Activated naive CD8-positive, alpha-beta T cell treated with anti-CD3 and anti-CD28 coated beads for 36 hours (primary cell): Measurements from ENCODE around the gene IRGC. TPM values are rescaled to one million over a fixed set of nuclear protein-coding genes. Genes with fewer than 3 reads are reported as not detected.
"Not testable (repeated sequence)": the region's sequence is repeated elsewhere in the genome, so short reads cannot be mapped to it uniquely, and the experiment has no call there.

Source experiments
- DNase-seq: peaks from one replicate; pipeline ENCODE4 v3.0.0; 2021
- H3K27ac Mint-ChIP-seq: one replicate; pipeline ENCODE4 v1.8.0; 2022; ENCODE audit warnings: mild to moderate bottlenecking, moderate library complexity, mixed read lengths
- H3K27me3 Mint-ChIP-seq: one replicate; pipeline ENCODE4 v1.8.0; 2022; ENCODE audit warnings: mild to moderate bottlenecking, mixed read lengths
- H3K36me3 Mint-ChIP-seq: one replicate; pipeline ENCODE4 v1.8.0; 2021; ENCODE audit warnings: mild to moderate bottlenecking, mixed read lengths
- H3K4me1 Mint-ChIP-seq: one replicate; pipeline ENCODE4 v1.8.0; 2021; ENCODE audit warnings: mixed read lengths
- H3K4me3 Mint-ChIP-seq: one replicate; pipeline ENCODE4 v1.8.0; 2022; ENCODE audit warnings: mild to moderate bottlenecking, moderate library complexity, mixed read lengths
- H3K9me3 Mint-ChIP-seq: one replicate; pipeline ENCODE4 v1.8.0; 2022; ENCODE audit warnings: mixed read lengths
- total RNA-seq, 2 experiments: library from RNA; stranded (reverse); gene quantifications; one replicate each; pipeline ENCODE4 v1.2.3, GENCODE V29; 2021

The IRGC gene, protein sequence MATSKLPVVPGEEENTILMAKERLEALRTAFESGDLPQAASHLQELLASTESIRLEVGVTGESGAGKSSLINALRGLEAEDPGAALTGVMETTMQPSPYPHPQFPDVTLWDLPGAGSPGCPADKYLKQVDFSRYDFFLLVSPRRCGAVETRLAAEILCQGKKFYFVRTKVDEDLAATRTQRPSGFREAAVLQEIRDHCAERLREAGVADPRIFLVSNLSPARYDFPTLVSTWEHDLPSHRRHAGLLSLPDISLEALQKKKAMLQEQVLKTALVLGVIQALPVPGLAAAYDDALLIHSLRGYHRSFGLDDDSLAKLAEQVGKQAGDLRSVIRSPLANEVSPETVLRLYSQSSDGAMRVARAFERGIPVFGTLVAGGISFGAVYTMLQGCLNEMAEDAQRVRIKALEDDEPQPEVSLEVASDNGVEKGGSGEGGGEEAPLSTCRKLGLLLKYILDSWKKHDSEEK
- not detected for total RNA-seq

DNA sequence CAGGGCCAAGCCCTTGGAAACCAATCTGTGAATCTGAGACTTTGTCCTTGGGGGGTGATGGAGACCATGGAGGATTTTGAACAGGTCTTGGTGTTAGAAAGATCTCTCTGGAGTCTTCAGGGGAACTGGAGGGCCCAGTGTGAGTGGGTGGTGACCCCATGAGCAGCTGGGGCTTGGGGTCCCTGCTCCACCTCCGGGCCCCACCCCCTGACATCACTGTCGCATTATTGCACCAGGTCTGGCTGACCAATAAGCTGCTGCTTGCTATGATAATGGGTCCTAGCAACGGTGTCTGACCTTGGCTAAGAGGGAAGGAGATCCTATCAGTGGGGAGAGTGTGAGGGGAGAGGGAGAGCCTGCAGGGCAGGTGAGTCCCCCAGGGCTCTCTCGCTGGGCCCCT, at the start of gene IRGC:
Gene IRGC (plus strand): TSS at position 301 of the 400 bp plus-strand sequence. CDS start 2,483 bp downstream, outside the sequence.
- no peaks in the 10 kb centered on the region for H3K9me3 Mint-ChIP-seq
- H3K36me3 Mint-ChIP-seq = no peaks in the 10 kb centered on the region
- DNase-seq = no peak

DNA sequence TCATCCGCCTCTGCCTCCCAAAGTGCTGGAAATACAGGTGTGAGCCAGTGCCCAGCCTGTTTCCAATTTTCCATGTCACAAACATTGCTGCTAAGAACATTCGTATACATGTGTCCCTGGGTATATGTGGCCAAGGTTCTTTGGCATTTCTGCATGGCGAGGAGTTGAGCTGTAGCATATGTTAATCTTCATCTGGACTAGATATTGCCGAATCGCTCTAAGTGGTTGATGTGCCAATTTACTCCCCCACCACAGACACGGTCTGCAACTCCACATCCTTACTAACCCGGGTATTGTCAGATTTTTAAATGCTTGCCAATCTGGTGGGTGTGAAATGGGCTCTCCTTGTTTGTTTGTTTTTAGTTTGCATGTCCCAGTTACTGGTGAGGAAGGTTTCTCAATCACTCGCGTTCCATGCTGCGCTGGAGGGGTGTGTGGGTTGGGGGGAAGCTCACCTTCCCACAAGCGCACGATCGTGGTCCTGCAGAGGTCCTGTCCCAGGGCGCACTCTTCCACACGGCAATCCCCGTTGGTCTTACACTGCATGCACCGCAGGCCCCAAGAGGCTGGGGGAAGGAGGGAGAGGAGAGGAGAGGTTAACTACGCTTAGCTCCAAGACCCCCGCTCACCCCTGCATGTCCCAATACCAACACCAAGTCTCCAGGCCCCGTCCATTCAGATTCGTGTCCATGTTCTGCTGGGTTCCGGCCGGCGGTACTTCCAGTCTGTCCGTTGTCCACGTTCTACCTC, 48.6 kb upstream of the IRGC start:
- H3K4me1 Mint-ChIP-seq = peaks cover 31% of the 10 kb centered on the region
- peaks cover 3% of the 10 kb centered on the region for H3K9me3 Mint-ChIP-seq
- DNase-seq = no peak
- peak overlapping the region; percentile 78 for H3K4me3 Mint-ChIP-seq
- no peak overlapping the region for H3K27ac Mint-ChIP-seq
- peaks cover 4% of the 10 kb centered on the region for H3K27me3 Mint-ChIP-seq
- H3K36me3 Mint-ChIP-seq = peaks cover 22% of the 10 kb centered on the region

More for the DNA sequence above, at the start of gene IRGC:
- Mint-ChIP-seq H3K4me3 (no peak within 1 kb of the TSS), H3K4me1 (no peaks in the 10 kb centered on the region), H3K27ac (no peak within 1 kb of the TSS), H3K27me3 (peaks cover 11% of the 10 kb centered on the region)

DNA sequence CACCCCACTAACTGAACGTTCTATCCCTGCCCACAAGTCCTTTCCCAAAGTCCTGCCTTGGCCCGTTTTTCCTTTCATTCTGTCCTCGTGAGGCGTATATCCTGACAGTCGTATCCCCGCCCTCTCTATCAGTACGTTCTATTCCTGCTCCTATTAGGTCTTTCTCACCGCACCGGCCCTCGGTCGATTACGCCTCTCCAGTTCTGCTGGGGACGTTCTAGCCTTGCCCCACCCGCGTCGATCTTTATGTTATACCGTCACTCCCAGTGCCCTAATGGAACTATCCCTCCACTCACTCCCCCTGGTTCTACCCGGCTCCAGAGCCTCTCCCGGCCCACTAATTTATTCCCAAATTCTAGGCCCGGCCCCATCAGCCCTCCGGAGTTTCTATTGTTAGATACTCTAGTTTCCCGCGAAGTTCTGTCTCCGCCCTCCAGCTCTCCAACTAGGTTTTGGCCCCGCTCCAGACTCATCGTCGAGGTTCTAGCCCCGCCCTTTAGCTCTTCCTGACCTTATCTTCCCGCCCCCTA, 47.9 kb upstream of the IRGC start:
- no peak for DNase-seq
- Mint-ChIP-seq H3K9me3 (peaks cover 3% of the 10 kb centered on the region), H3K27me3 (peaks cover 4% of the 10 kb centered on the region), H3K27ac (peak overlapping the region; percentile 77), H3K36me3 (peaks cover 22% of the 10 kb centered on the region), H3K4me1 (peaks cover 31% of the 10 kb centered on the region), H3K4me3 (peak overlapping the region; percentile 78)

DNA sequence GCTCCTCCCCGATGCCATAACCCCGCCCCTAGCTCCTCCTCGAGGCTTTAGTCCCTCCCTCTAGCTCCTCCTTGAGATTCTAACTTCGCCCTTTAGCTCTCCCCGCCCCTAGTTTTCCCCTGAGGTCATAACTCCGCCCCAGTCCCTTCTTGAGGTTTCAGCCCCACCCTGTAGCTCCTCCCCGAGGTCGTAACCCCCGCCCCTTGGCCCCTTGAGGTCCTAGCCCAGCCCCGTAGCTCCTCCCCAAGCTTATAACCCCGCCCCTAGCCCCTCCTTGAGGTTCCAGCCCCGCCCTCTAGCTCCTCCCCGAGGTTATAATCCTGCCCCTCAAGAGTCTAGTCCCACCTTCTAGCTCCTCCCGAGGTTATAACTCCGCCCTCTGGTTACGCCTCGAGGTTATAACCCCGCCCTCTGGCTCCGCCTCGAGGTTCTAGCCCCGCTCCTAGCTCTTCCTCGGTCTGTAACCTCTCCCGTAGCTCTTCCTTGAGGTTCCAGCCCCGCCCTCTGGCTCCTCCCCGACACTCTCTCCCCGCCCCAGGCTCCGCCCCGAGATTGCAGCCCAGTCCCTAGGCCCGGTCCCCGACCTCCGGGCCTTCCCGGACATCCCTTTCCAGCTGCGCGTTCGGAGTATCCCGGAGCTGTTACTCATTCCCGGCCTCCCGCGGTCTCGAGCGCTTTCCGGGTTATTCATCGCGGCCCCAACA, 47.3 kb upstream of the IRGC start:
- Mint-ChIP-seq H3K4me3 (peak overlapping the region; percentile 78), H3K9me3 (peaks cover 3% of the 10 kb centered on the region), H3K27me3 (peaks cover 4% of the 10 kb centered on the region), H3K36me3 (peaks cover 21% of the 10 kb centered on the region), H3K27ac (peak overlapping the region; percentile 77), H3K4me1 (peaks cover 29% of the 10 kb centered on the region)
- DNase-seq = peak; percentile 91

DNA sequence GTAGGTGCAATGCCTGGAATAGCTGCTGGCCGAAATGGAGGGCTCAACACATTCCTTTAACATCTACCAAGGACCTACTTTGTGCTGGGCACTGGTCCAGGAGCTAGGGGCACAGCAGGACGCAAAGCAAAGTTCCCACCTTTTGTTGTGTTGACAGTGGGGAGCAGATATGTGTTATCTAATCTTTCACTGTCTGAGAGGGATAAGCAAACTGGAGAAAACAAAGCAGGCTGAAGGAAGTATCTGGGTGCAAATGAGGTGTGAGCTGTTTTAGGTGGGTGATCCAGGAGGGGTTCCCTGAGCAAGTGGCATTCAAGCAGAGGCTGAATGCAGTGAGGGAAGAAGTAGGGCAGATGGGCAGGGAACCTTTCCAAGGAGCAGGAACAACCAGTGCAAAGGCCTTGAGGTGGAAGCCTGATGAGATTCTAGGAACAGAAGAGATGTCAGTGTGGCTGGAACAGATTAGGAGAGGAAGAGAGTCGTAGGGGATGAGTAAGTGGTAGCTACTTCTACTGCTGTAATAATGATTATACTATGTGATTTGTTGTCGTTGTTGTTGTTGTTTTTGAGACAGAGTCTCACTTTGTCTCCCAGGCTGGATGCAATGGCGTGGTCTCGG, 43.7 kb upstream of the IRGC start:
- H3K27ac Mint-ChIP-seq = no peak overlapping the region
- peaks cover 9% of the 10 kb centered on the region for H3K36me3 Mint-ChIP-seq
- H3K4me1 Mint-ChIP-seq = peaks cover 26% of the 10 kb centered on the region
- H3K27me3 Mint-ChIP-seq = peaks cover 4% of the 10 kb centered on the region
- H3K9me3 Mint-ChIP-seq = peaks cover 3% of the 10 kb centered on the region
- DNase-seq = no peak
- H3K4me3 Mint-ChIP-seq = no peak overlapping the region

DNA sequence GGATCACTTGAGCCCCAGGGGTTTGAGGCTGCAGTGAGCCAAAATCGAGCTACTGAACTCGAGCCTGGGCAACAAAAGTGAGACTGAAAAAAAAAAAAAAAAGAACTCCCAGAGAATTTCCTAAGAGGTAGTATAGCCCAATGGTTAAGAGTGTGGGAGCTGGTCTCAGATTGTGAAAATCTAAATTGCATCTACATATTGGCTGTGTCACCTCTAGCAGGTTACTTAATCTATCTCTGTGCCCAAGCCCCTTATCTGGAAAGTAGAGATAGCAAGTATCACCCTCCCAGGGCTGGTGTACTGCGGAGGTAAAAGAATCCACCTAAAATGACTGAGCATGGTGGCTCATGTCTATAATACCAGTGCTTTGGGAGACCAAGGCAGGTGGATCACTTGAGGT, 42.2 kb upstream of the IRGC start:
- Mint-ChIP-seq H3K27ac (no peak overlapping the region), H3K4me3 (no peak overlapping the region), H3K9me3 (no peaks in the 10 kb centered on the region), H3K4me1 (peaks cover 18% of the 10 kb centered on the region), H3K36me3 (no peaks in the 10 kb centered on the region), H3K27me3 (peaks cover 4% of the 10 kb centered on the region)
- DNase-seq = no peak

DNA sequence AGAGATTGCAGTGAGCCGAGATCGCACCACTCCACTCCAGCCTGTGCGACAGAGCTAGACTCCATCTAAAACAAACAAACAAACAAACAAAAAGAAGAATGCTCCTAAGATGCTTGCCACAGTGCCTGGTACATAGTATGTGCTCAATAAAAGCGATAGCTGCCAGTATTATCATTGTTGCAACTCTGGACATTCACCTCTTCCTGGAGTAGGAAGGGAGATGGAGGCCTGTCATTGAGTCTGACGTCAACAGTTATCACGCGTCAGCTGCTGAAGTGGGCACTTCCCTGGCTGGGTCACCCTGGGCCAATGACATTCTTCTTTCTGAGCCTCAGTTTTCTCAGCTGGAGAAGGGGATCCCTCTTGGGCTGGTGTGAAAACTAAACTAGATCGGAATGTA, 41.7 kb upstream of the IRGC start:
- H3K27ac Mint-ChIP-seq = no peak overlapping the region
- H3K4me3 Mint-ChIP-seq = no peak overlapping the region
- DNase-seq = no peak
- no peaks in the 10 kb centered on the region for H3K36me3 Mint-ChIP-seq
- H3K4me1 Mint-ChIP-seq = peaks cover 18% of the 10 kb centered on the region
- peaks cover 4% of the 10 kb centered on the region for H3K27me3 Mint-ChIP-seq
- no peaks in the 10 kb centered on the region for H3K9me3 Mint-ChIP-seq

DNA sequence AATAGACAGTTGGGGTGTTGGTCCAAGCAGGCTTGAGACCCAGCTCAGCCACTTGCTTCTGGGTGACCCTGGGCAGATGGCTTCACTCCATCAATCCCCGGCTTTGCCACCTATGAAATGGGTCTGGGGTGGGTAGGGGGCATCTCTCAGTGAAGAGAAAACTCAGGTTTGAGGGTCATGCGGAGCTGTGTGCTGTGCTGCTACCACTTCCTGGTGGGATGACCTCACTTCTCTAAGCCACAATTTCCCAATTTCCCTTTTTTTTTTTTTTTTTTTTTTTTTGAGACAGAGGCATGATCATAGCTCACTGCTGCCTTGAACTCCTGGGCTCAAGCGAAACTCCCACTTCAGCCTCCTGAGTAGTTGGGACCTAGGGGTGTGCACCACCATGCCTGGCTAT, 41.3 kb upstream of the IRGC start:
- Mint-ChIP-seq H3K36me3 (no peaks in the 10 kb centered on the region), H3K27ac (no peak overlapping the region), H3K4me3 (no peak overlapping the region), H3K27me3 (peaks cover 4% of the 10 kb centered on the region), H3K9me3 (no peaks in the 10 kb centered on the region), H3K4me1 (peaks cover 18% of the 10 kb centered on the region)
- no peak for DNase-seq

DNA sequence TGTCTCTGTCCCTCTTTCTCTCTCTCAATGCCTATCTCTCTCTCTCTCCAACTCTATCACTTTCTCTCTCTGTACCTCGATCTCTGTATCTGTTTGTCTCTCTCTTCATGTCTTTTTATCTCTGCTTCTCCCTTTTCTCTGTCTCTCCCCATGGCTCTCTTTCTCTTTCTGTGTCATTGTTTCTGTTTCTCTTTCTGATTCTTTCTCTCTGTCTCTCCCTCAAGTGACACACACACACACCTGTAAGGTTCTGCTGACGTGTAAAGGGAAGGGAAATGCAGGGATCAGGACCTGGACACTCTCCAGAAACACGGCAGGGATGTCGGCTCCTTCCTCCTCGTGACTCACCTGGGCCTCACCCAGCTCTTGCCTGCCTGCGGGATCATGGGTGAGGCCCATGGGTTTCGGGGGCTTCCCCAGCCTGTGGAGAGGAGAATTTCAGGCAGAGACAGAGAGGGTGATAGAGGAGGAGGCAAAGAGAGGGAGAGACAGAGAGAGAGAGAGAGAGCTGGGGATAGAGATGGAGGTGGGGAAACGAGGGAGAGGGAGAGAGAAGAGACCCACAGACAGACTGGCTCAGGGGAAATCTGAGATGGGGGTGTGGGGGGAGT, 40.5 kb upstream of the IRGC start:
- Mint-ChIP-seq H3K36me3 (no peaks in the 10 kb centered on the region), H3K4me3 (peak overlapping the region; percentile 20), H3K27me3 (peaks cover 1% of the 10 kb centered on the region), H3K4me1 (peaks cover 11% of the 10 kb centered on the region), H3K27ac (peak overlapping the region; percentile 39), H3K9me3 (no peaks in the 10 kb centered on the region)
- no peak for DNase-seq

DNA sequence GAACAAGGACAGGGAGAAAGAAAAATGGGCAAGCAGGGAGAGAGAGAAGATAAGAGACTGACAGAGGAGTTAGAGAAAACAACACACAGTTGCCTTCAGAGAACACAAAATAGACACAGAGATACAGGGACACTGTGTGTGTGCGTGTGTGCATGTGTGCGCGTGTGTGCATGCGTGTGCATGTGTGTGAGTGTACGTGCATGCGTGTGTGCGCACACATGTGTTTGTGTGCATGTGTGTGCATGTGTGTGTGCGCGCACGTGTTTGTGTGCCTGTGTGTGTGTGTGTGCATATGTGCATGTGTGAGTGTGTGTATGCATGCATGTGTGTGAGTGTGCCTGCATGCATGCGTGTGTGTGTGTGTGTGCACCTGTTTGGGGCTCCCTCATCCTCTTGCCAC, 40.0 kb upstream of the IRGC start:
- Mint-ChIP-seq H3K4me3 (no peak overlapping the region), H3K27ac (peak overlapping the region; percentile 2), H3K36me3 (no peaks in the 10 kb centered on the region), H3K4me1 (peaks cover 9% of the 10 kb centered on the region), H3K9me3 (no peaks in the 10 kb centered on the region), H3K27me3 (no peaks in the 10 kb centered on the region)
- DNase-seq = no peak

DNA sequence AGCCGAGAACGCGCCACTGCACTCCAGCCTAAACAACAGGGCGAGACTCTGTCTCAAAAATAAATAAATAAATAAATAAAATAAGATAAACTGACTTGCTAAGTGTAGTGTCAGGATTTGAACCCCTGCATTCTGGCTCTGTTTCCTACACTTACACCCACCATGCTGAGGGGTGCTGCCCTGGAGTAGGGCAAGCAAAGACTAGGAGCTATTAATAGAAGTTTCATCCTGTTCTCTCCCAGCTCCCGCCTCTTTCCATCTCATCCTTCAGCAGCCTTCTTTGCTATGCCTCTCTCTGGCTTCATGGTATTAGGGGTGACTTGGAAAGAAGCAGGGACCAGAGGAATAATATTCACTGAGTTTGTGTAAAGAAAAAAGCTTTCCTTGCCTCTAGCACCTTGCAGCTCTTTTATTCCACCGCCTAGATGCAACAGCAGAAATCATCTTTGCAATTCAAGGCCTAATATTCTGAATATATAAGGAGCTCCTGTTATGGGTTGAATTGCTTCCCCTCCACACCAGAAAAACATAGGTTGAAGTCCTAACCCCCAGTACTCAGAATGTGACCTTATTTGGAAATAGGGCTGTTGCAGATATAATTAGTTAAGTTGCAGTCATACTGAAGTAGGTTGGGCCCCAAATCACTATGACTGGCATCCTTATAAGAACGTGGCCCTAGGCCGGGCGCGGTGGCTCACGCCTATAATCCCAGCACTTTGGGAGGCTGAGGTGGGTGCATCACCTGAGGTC, 37.2 kb upstream of the IRGC start:
- Mint-ChIP-seq H3K4me3 (no peak overlapping the region), H3K27me3 (no peaks in the 10 kb centered on the region), H3K27ac (no peak overlapping the region), H3K9me3 (no peaks in the 10 kb centered on the region), H3K36me3 (no peaks in the 10 kb centered on the region), H3K4me1 (peaks cover 9% of the 10 kb centered on the region)
- no peak for DNase-seq

DNA sequence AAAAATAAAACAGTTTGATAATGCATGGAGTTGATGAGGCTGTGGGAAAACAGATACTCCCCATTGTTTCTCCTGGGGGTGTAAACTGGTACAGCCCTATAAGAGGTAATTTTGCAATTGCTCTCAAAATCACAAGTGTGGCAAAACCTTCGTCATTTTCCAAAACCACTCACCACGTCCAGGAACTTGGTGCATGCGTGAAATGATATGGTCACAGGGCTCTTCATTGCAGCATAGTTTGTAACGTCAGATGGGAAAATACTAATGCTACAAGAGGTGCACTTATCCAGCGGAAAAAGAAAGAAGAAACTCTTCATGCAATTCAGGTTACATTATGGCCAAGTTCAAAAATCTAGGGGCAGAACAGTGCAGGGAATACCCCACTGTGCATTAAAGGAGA, 34.1 kb upstream of the IRGC start:
- DNase-seq = no peak
- Mint-ChIP-seq H3K27me3 (no peaks in the 10 kb centered on the region), H3K9me3 (no peaks in the 10 kb centered on the region), H3K4me1 (no peaks in the 10 kb centered on the region), H3K27ac (no peak overlapping the region), H3K36me3 (no peaks in the 10 kb centered on the region), H3K4me3 (no peak overlapping the region)

DNA sequence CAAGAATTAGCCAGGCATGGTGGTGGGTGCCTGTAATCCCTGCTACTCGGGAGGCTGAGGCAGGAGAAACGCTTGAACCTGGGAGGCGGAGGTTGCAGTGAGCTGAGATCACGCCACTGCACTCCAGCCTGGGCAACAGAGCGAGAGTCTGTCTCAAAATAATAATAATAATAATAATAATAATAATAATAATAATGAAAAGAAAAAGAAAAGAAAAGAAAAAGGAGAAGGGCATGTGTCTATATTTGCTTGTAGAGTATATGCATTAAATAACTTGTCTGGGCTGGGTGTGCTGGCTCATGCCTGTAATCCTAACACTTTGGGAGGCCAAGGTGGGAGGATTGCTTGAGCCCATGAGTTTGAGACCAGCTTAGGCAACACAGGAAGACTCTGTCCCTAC, 33.6 kb upstream of the IRGC start:
- H3K4me1 Mint-ChIP-seq, H3K9me3 Mint-ChIP-seq, H3K36me3 Mint-ChIP-seq, H3K4me3 Mint-ChIP-seq, H3K27ac Mint-ChIP-seq, DNase-seq, H3K27me3 Mint-ChIP-seq: not testable (repeated sequence)
